Skeletal muscle tissue (tissue), 5 donors: ENCODE results near the gene STRN. TPM values are rescaled to one million over a fixed set of nuclear protein-coding genes. Genes with fewer than 3 reads are reported as not detected.

Experiments used
- H3K27ac ChIP-seq: one replicate; pipeline ENCODE4 v1.7.0; 2013; ENCODE audit warnings: mild to moderate bottlenecking, low read depth, low read length, inconsistent platforms
- H3K27me3 ChIP-seq, 3 donors: one replicate each; pipeline ENCODE4 v1.7.0; 2013; ENCODE audit warnings: low read length in 3 of 3; ENCODE audit not compliant: control insufficient read depth in 3 of 3, insufficient read depth in 3 of 3
- H3K36me3 ChIP-seq, 3 donors: one replicate each; pipeline ENCODE4 v1.7.0; 2013; ENCODE audit warnings: low read length in 3 of 3; ENCODE audit not compliant: control insufficient read depth in 3 of 3, insufficient read depth in 3 of 3
- H3K4me1 ChIP-seq, 3 donors: one replicate each; pipeline ENCODE4 v1.7.0; 2013; ENCODE audit warnings: low read length in 3 of 3, mild to moderate bottlenecking in 3 of 3; ENCODE audit not compliant: control insufficient read depth in 3 of 3, insufficient read depth in 3 of 3
- H3K4me3 ChIP-seq, 3 donors: one replicate each; pipeline ENCODE4 v1.7.0; 2013; ENCODE audit warnings: low read length in 3 of 3
- H3K9ac ChIP-seq, 3 donors: one replicate each; pipeline ENCODE4 v1.7.0; 2013; ENCODE audit warnings: low read length in 3 of 3, mild to moderate bottlenecking in 3 of 3, moderate library complexity in 2 of 3, low read depth in 1 of 3
- H3K9me3 ChIP-seq, 3 donors: one replicate each; pipeline ENCODE4 v1.7.0; 2013; ENCODE audit warnings: low read length in 3 of 3; ENCODE audit not compliant: control insufficient read depth in 3 of 3
- small RNA-seq: library from RNA; depleted of rRNA; stranded (forward); fragments of <200 nt; gene quantifications from one replicate; pipeline ENCODE3, GENCODE V24; 2014
- total RNA-seq: library from RNA; depleted of rRNA; stranded (reverse); fragments of >200 nt; gene quantifications from one replicate; pipeline ENCODE4 v1.2.3, GENCODE V29; 2014
- donor health status: Osteomylitis.

STRN gene
- total RNA-seq, 1 donor from 2014 or later = 15.7 TPM

DNA sequence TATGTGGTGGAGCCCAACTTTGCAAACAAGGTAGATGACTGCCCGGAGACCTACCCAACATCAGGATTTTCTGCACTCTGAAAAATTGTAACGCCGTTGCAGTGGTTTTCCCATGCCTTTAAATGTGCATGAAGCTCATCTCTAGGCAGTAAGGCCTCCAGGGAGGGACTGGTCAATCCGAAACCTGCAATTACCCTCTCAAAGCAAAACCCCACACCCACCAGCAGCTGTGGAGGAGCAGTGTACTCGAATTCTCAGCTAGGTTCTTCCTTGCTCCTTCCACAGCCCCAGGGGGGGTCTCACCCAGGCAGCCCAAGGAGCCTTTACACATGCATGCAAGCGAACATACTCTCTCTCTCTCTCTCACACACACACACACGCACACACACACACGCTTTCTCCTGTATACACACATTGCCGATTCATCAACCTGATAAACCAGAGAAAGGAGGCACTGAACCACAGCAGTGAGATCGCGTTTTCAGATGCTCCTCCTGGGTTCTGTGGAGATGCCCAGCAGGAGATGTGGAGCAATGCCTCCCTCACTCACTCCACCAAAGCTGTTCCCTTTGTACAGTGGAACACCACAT, 160.6 kb downstream of the STRN start:
- no peaks in the 10 kb centered on the region for H3K4me1 ChIP-seq
- H3K4me3 ChIP-seq = no peak overlapping the region
- no peak overlapping the region for H3K27ac ChIP-seq
- no peak overlapping the region for H3K9ac ChIP-seq
- no peaks in the 10 kb centered on the region for H3K9me3 ChIP-seq
- H3K36me3 ChIP-seq = peaks cover 0 to 4% (median 3%) of the 10 kb centered on the region in 3 donors
- H3K27me3 ChIP-seq = no peaks in the 10 kb centered on the region

GRCh38 chr2:36802952-36803351, 163.4 kb downstream of the STRN start:
- no peaks in the 10 kb centered on the region for H3K9me3 ChIP-seq
- no peaks in the 10 kb centered on the region for H3K27me3 ChIP-seq
- no peaks in the 10 kb centered on the region for H3K4me1 ChIP-seq
- no peak overlapping the region for H3K9ac ChIP-seq
- no peak overlapping the region for H3K4me3 ChIP-seq
- no peak overlapping the region for H3K27ac ChIP-seq
- H3K36me3 ChIP-seq = peaks cover 0 to 3% (median 2%) of the 10 kb centered on the region in 3 donors

GRCh38 chr2:36801088-36801487, 165.2 kb downstream of the STRN start:
- H3K27me3 ChIP-seq = no peaks in the 10 kb centered on the region

GRCh38 chr2:36800381-36800780, 166.0 kb downstream of the STRN start:
- no peak overlapping the region for H3K9ac ChIP-seq

More at GRCh38 chr2:36801088-36801487, 165.2 kb downstream of the STRN start:
- H3K9me3 ChIP-seq = no peaks in the 10 kb centered on the region
- H3K9ac ChIP-seq = no peak overlapping the region
- no peak overlapping the region for H3K27ac ChIP-seq
- H3K4me1 ChIP-seq = no peaks in the 10 kb centered on the region
- peaks cover 0 to 3% (median 2%) of the 10 kb centered on the region in 3 donors for H3K36me3 ChIP-seq
- no peak overlapping the region for H3K4me3 ChIP-seq

DNA sequence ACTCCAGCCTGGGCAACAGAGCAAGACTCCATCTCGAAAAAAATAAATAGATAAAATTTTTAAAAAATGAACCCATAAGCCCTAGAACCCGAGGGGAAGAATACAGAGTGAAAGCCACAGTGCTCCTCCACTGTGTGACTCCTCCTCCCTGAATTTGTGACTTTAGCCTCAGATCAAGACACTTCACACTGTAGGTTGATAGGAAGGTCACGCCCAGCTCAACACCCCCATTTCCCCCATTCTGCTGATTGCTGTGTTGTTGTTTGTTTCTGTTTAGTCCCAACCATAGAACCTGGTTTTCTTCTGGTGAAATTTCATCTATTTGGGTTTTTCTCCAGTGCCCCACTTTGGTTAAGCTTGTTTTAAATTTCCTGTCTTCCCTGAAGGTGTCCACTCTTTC, 167.6 kb downstream of the STRN start:
- no peaks in the 10 kb centered on the region for H3K9me3 ChIP-seq
- H3K27ac ChIP-seq = no peak overlapping the region
- no peaks in the 10 kb centered on the region for H3K27me3 ChIP-seq
- no peak overlapping the region for H3K9ac ChIP-seq
- no peak overlapping the region for H3K4me3 ChIP-seq
- H3K36me3 ChIP-seq = peaks cover 0 to 3% (median 2%) of the 10 kb centered on the region in 3 donors
- H3K4me1 ChIP-seq = no peaks in the 10 kb centered on the region

More at GRCh38 chr2:36800381-36800780, 166.0 kb downstream of the STRN start:
- Histone ChIP-seq H3K36me3 (peaks cover 0 to 3% (median 2%) of the 10 kb centered on the region in 3 donors), H3K4me3 (no peak overlapping the region), H3K4me1 (no peaks in the 10 kb centered on the region), H3K27ac (no peak overlapping the region), H3K9me3 (no peaks in the 10 kb centered on the region), H3K27me3 (no peaks in the 10 kb centered on the region)

GRCh38 chr2:36797324-36798070, 168.8 kb downstream of the STRN start:
- no peaks in the 10 kb centered on the region for H3K27me3 ChIP-seq
- no peak overlapping the region for H3K4me3 ChIP-seq
- no peaks in the 10 kb centered on the region for H3K9me3 ChIP-seq

More at GRCh38 chr2:36797324-36798070, 168.8 kb downstream of the STRN start:
- no peak overlapping the region for H3K9ac ChIP-seq
- peaks cover 0 to 2% (median under 1%) of the 10 kb centered on the region in 3 donors for H3K36me3 ChIP-seq
- no peak overlapping the region for H3K27ac ChIP-seq
- no peaks in the 10 kb centered on the region for H3K4me1 ChIP-seq

Small RNAs within 50 kb of the gene (small RNA-seq; reads per million reads assigned to genes)
- gene RNU6-577P = not detected

Other genes starting within 250 kb of the STRN start
- 41.2 TPM for gene HEATR5B, start 117.8 kb upstream of the STRN start, total RNA-seq
- 3.7 TPM for gene GPATCH11, start 118.0 kb upstream of the STRN start, total RNA-seq
- 22.4 TPM for gene EIF2AK2, start 190.4 kb upstream of the STRN start, total RNA-seq
- not detected for gene SULT6B1, start 222.1 kb upstream of the STRN start, total RNA-seq
- 13.0 TPM for gene CEBPZOS, start 230.0 kb upstream of the STRN start, total RNA-seq